DOHH2 (cell line): ENCODE data around the gene C2orf76.

Source experiments
- H3F3A ChIP-seq: fragments of 200-600 bp; sonication (generic), shearing (Covaris generic); 2 replicates; pipeline ENCODE4 v1.6.0; 2016; ENCODE audit warnings: antibody characterized with exemption, mild to moderate bottlenecking; ENCODE audit not compliant: control insufficient read depth, insufficient read depth
- H3K27ac ChIP-seq: fragments of 200-600 bp; sonication (generic); 2 replicates; pipeline ENCODE4 v1.5.1; 2014; ENCODE audit warnings: low read depth, mild to moderate bottlenecking, low read length, moderate library complexity
- H3K27me3 ChIP-seq: fragments of 200-600 bp; sonication (generic); 2 replicates; pipeline ENCODE4 v1.6.1; 2014; ENCODE audit warnings: mild to moderate bottlenecking, low read length, mixed read lengths; ENCODE audit not compliant: control insufficient read depth
- H3K36me3 ChIP-seq: fragments of 200-600 bp; sonication (generic); 2 replicates; pipeline ENCODE4 v1.6.1; 2014; ENCODE audit warnings: mild to moderate bottlenecking, low read length, moderate library complexity, mixed read lengths; ENCODE audit not compliant: control insufficient read depth
- H3K4me1 ChIP-seq: fragments of 200-600 bp; sonication (generic); 2 replicates; pipeline ENCODE4 v1.6.1; 2014; ENCODE audit warnings: mild to moderate bottlenecking, low read length, mixed read lengths; ENCODE audit not compliant: control insufficient read depth
- H3K4me2 ChIP-seq: fragments of 200-600 bp; sonication (generic); 2 replicates; pipeline ENCODE4 v1.6.0; 2014; ENCODE audit warnings: mild to moderate bottlenecking, low read length, moderate library complexity
- H3K4me3 ChIP-seq: fragments of 200-600 bp; sonication (generic); 2 replicates; pipeline ENCODE4 v1.5.1; 2014; ENCODE audit warnings: mild to moderate bottlenecking, low read length, mixed read lengths
- H3K79me2 ChIP-seq: fragments of 200-600 bp; sonication (generic); 2 replicates; pipeline ENCODE4 v1.6.1; 2014; ENCODE audit warnings: mild to moderate bottlenecking, low read length, mixed read lengths; ENCODE audit not compliant: control insufficient read depth
- H3K9me2 ChIP-seq: fragments of 200-600 bp; sonication (generic); replicated peaks from 2 replicates; pipeline ENCODE4 v1.6.1; 2014; ENCODE audit warnings: mild to moderate bottlenecking, low read length, mixed read lengths; ENCODE audit not compliant: control insufficient read depth
- H3K9me3 ChIP-seq: fragments of 200-600 bp; sonication (generic); 2 replicates; pipeline ENCODE4 v1.6.1; 2014; ENCODE audit warnings: antibody characterized with exemption, low read length, mixed read lengths; ENCODE audit not compliant: control insufficient read depth, insufficient read depth
- H4K20me1 ChIP-seq: fragments of 200-600 bp; sonication (generic); 2 replicates; pipeline ENCODE4 v1.6.0; 2014; ENCODE audit warnings: low read depth, mild to moderate bottlenecking, antibody characterized with exemption, low read length, moderate library complexity; ENCODE audit not compliant: control insufficient read depth, insufficient read depth
- CTCF ChIP-seq: fragments of 200-600 bp; sonication (generic); IDR thresholded peaks from one replicate; pipeline ENCODE4 v1.5.1; 2014; ENCODE audit warnings: antibody characterized with exemption, mild to moderate bottlenecking, low read depth, low read length; ENCODE audit not compliant: poor library complexity, severe bottlenecking
- EZH2phosphoT487 ChIP-seq: fragments of 200-600 bp; sonication (generic); IDR thresholded peaks from 2 replicates; pipeline ENCODE4 v1.6.1; 2017; ENCODE audit warnings: borderline replicate concordance, mild to moderate bottlenecking, antibody characterized with exemption, low read length, moderate library complexity, mixed read lengths

Gene C2orf76

GRCh38 chr2:119290859-119291587 lies 75.6 kb downstream of the C2orf76 start:
- Histone ChIP-seq H3K27ac (no peak overlapping the region), H3K79me2 (no peaks in the 10 kb centered on the region), H3K9me3 (no peaks in the 10 kb centered on the region), H3K36me3 (no peaks in the 10 kb centered on the region), H3K27me3 (no peaks in the 10 kb centered on the region), H4K20me1 (no peaks in the 10 kb centered on the region), H3K4me1 (no peaks in the 10 kb centered on the region), H3F3A (no peaks in the 10 kb centered on the region), H3K4me3 (no peak overlapping the region), H3K4me2 (no peak overlapping the region), H3K9me2 (no peaks in the 10 kb centered on the region)
- TF ChIP-seq CTCF (peak; percentile 27), EZH2phosphoT487 (no peak)

GRCh38 chr2:119289642-119290041 lies 77.0 kb downstream of the C2orf76 start:
- no peaks in the 10 kb centered on the region for H3K9me2 ChIP-seq
- no peaks in the 10 kb centered on the region for H3K9me3 ChIP-seq
- TF ChIP-seq CTCF (no peak), EZH2phosphoT487 (no peak)
- H3K79me2 ChIP-seq, result no peaks in the 10 kb centered on the region
- H3K27me3 ChIP-seq, result no peaks in the 10 kb centered on the region
- no peak overlapping the region for H3K4me3 ChIP-seq
- no peak overlapping the region for H3K27ac ChIP-seq
- no peak overlapping the region for H3K4me2 ChIP-seq
- H3K4me1 ChIP-seq, result no peaks in the 10 kb centered on the region
- H3F3A ChIP-seq, result no peaks in the 10 kb centered on the region
- no peaks in the 10 kb centered on the region for H3K36me3 ChIP-seq
- H4K20me1 ChIP-seq, result no peaks in the 10 kb centered on the region

GRCh38 chr2:119289093-119289492 lies 77.5 kb downstream of the C2orf76 start:
- Histone ChIP-seq H3K4me2 (no peak overlapping the region), H3K27ac (no peak overlapping the region), H4K20me1 (no peaks in the 10 kb centered on the region), H3K9me3 (no peaks in the 10 kb centered on the region), H3F3A (no peaks in the 10 kb centered on the region), H3K9me2 (no peaks in the 10 kb centered on the region), H3K79me2 (no peaks in the 10 kb centered on the region), H3K4me1 (no peaks in the 10 kb centered on the region), H3K27me3 (no peaks in the 10 kb centered on the region), H3K36me3 (no peaks in the 10 kb centered on the region), H3K4me3 (no peak overlapping the region)
- TF ChIP-seq EZH2phosphoT487 (no peak), CTCF (no peak)
